GM19438 (cell line): ENCODE results near the gene POLR2C.

Source experiments
- ATAC-seq: cut with Tn5 transposase; IDR thresholded peaks from one replicate; pipeline ENCODE4 v1.9.1; 2021; ENCODE audit warnings: low read depth; ENCODE audit not compliant: unreplicated experiment

POLR2C gene

GRCh38 chr16:57447186-57447962, 15.1 kb upstream of the POLR2C start, which contains the start of the genes CIAPIN1 and COQ9:
Gene CIAPIN1 (minus strand): TSS chr16:57447385. CDS start chr16:57440928, 6,457 bp downstream.
Gene COQ9 (plus strand): TSS chr16:57447479. CDS start chr16:57447506, 27 bp downstream.
- peak; percentile 98 for ATAC-seq

DNA sequence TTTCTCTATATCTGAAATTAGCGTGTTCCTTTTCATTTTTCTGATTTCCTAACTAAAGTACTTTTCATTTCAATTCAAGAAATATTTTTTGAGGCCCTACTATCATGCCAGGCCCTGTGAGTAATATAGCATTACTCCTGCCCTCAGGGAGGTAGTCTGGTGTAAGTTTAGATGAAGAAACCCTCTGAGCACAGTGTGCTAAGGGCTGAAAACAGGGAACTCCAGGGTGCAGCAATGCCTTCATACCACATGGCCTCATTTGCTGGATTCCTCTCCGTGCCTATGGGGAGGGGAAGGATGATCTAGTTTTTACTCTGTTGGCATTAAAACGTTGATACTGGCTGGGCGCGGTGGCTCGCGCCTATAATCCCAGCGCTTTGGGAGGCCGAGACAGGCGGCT, 10.5 kb upstream of the POLR2C start:
- no peak for ATAC-seq

GRCh38 chr16:57462978-57463362, 491 bp downstream of the POLR2C start:
- ATAC-seq = no peak

DNA sequence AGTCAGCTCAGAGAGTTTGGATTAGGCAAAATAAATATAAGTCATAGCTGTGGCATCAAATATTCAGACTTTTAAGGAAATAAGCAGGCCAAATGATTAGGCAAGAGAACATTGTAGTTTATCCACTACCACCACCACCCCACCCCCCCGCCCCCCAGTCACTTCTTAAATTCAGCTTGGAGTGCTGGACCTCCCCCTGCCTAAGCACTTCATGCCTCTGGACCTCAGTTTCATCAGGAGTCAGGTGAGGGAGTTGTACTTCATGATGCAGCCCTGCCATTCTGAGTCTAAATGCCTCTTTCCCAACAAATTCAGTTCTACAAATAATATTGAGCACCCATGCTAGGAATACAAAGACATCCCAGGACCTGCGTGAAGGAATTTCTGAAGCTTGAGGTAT, 2.0 kb downstream of the POLR2C start:
- no peak for ATAC-seq

GRCh38 chr16:57468346-57468745, 5.9 kb downstream of the POLR2C start:
- no peak for ATAC-seq

- no peak for ATAC-seq
Measured at GRCh38 chr16:57469046-57469445, 6.6 kb downstream of the POLR2C start.

DNA sequence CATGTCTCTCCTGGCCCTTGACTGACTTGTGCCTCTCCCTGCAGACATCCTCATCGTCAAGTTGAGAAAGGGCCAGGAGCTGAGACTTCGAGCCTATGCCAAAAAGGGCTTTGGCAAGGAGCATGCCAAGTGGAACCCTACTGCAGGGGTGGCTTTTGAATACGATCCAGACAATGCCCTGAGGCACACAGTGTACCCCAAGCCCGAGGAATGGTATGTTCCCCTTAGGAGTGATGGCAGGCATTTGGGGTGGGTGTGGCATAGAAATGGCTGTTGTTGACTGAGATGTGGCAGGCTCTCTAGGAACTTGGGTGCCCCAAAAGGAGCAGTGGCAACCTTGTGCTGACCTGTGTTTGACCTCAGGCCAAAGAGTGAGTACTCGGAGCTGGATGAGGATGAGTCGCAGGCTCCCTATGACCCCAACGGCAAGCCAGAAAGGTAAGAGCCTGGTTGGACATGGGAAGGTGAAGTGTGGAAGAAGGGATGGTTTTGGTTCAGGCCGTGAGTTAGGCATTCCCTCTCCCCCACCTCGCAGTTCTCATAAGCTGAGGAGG, 7.5 kb downstream of the POLR2C start:
- ATAC-seq = no peak

DNA sequence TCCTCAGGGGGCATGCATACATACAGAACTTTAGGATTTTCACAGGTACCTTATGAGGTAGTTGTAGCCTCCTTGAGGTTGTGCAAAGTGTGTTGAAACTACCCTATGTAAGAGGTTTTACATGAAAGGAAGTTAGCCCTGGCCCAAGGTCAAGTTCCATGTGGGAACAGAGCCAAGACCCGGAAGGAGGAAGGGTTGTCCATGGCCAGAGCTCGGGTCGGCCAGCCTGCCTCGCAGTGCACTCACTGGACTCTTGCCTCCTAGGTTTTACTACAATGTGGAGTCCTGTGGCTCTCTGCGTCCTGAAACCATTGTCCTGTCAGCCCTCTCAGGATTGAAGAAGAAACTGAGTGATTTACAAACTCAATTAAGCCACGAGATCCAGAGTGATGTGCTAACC, 8.2 kb downstream of the POLR2C start:
- no peak for ATAC-seq

DNA sequence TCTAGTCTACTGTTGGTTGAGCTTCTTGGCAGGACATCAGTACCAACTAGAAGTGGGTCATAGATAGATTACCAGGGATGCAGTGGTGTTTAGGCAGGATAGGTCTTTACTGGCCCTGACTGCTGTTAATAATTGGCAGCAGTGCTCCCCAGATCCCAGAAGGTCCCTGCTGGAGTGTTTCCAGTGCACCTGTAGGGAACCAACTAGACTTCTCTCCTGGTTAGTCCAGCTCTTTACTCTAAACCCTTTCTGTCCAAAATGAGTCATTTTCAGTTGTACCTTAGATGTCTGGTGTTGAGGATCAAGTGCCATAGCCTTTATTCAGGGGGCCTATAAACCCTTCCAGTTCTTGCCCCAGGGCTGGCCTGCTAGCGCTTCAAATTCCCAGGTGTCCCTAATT, 8.7 kb downstream of the POLR2C start:
- no peak for ATAC-seq

- ATAC-seq = no peak
Measured at GRCh38 chr16:57471852-57472664, 9.6 kb downstream of the POLR2C start.

DNA sequence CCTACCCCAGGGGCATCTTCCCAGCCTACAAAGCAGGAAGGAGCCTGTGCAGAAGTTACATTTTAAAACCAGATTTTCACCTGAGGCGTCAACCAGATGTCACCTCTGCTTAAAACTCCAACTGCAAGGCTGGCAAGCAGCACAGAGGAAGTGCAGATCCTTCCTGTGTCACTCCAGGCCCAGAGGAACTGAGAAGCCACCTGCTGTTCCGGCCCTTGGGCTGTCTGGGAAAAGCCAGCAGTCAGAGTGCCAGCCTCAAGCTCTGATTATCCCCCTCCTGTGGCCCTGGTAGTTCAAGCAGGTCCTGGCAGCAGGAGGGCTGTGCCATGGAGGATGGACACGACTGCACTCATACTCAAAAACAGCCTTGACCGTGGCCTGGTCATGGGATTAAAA, 10.2 kb downstream of the POLR2C start:
- no peak for ATAC-seq

GRCh38 chr16:57473176-57473840, 10.8 kb downstream of the POLR2C start:
- ATAC-seq = no peak

- ATAC-seq = no peak
Measured at GRCh38 chr16:57473906-57474305, 11.4 kb downstream of the POLR2C start.

- no peak for ATAC-seq
Measured at GRCh38 chr16:57474671-57475661, 12.5 kb downstream of the POLR2C start.

GRCh38 chr16:57475711-57476339, 13.3 kb downstream of the POLR2C start:
- peak; percentile 95 for ATAC-seq

GRCh38 chr16:57476546-57477410, 14.3 kb downstream of the POLR2C start:
- no peak for ATAC-seq

- ATAC-seq = no peak
Measured at GRCh38 chr16:57477531-57478202, 15.2 kb downstream of the POLR2C start.
